ENCODE measurements around the gene DNAJB5. TPM values are rescaled to one million over a fixed set of nuclear protein-coding genes. Genes with fewer than 3 reads are reported as not detected.

DNAJB5 gene
- polyA plus RNA-seq, 1 experiment, result 6.1 TPM

DNA sequence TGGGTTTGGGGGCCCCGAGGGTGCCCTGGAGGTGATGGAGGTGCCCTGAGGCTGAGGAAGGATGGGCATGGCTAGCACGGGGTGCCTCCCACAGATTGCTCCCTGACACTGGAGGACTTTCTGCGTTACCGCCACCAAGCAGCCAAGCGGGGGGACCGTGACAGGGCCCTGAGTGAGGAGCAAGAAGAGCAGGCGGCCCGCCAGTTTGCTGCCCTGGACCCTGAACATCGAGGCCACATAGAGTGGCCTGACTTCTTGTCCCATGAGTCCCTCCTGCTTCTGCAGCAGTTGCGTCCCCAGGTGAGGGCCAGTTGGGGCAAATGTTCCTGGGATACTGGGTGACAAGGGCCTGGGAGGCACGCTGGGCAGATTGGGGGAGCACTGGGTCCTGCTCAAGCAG is 13.1 kb upstream of the DNAJB5 start:
- TF ChIP-seq, protein P1, sequence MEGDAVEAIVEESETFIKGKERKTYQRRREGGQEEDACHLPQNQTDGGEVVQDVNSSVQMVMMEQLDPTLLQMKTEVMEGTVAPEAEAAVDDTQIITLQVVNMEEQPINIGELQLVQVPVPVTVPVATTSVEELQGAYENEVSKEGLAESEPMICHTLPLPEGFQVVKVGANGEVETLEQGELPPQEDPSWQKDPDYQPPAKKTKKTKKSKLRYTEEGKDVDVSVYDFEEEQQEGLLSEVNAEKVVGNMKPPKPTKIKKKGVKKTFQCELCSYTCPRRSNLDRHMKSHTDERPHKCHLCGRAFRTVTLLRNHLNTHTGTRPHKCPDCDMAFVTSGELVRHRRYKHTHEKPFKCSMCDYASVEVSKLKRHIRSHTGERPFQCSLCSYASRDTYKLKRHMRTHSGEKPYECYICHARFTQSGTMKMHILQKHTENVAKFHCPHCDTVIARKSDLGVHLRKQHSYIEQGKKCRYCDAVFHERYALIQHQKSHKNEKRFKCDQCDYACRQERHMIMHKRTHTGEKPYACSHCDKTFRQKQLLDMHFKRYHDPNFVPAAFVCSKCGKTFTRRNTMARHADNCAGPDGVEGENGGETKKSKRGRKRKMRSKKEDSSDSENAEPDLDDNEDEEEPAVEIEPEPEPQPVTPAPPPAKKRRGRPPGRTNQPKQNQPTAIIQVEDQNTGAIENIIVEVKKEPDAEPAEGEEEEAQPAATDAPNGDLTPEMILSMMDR (IDR thresholded peaks at IDR 0.05; ENCODE audit: insufficient read depth, low read depth, low read length), result no peak
- CTCF ChIA-PET, result no interaction called here
- Histone ChIP-seq H3K4me3 (ENCODE audit: low read depth, low read length) (no peak overlapping the region), H3K36me3 (ENCODE audit: control insufficient read depth, insufficient read depth, low read length) (no peaks in the 10 kb centered on the region), H3K27me3 (ENCODE audit: control insufficient read depth, insufficient read depth, low read length) (peaks cover 4% of the 10 kb centered on the region)
- no peak for DNase-seq (ENCODE audit: low read depth)
- POLR2A ChIA-PET, result no interaction called here

DNA sequence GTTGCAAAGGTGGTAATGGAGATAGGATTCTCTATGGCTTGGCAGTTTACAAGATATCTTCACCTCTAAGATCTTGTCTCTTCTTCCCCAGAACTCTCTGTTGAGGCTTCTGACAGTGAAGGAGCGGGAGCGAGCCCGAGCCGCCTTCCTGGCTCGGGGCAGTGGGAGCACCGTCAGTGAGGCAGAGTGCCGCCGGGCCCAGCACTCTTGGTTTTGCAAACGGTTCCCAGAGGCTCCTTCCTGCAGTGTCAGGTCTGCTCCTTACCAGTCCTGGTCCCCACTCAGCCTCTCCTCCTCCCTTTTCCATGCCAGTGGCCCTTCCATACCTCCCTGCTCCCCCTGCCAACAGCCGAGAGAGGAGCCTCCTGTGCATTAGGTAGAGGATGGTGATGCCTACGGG is 12.6 kb upstream of the DNAJB5 start:
- ChIA-PET CTCF (no interaction called here), POLR2A (no interaction called here)
- TF ChIP-seq, protein P1 (IDR thresholded peaks at IDR 0.05; ENCODE audit: insufficient read depth, low read depth, low read length), result no peak
- Histone ChIP-seq H3K4me3 (ENCODE audit: low read depth, low read length) (no peak overlapping the region), H3K27me3 (ENCODE audit: control insufficient read depth, insufficient read depth, low read length) (peaks cover 4% of the 10 kb centered on the region), H3K36me3 (ENCODE audit: control insufficient read depth, insufficient read depth, low read length) (no peaks in the 10 kb centered on the region)
- DNase-seq (ENCODE audit: low read depth), result no peak

GRCh38 chr9:34980181-34980761 is 9.3 kb upstream of the DNAJB5 start:
- TF ChIP-seq, protein P1 (IDR thresholded peaks at IDR 0.05; ENCODE audit: insufficient read depth, low read depth, low read length), result no peak
- Histone ChIP-seq H3K36me3 (ENCODE audit: control insufficient read depth, insufficient read depth, low read length) (no peaks in the 10 kb centered on the region), H3K4me3 (ENCODE audit: low read depth, low read length) (no peak overlapping the region), H3K27me3 (ENCODE audit: control insufficient read depth, insufficient read depth, low read length) (no peaks in the 10 kb centered on the region; the same call in none of the 2 replicates)
- POLR2A ChIA-PET, result no interaction called here
- CTCF ChIA-PET, result no interaction called here
- no peak for DNase-seq (ENCODE audit: low read depth)

GRCh38 chr9:34982361-34982760 is 7.2 kb upstream of the DNAJB5 start:
- H3K27me3 ChIP-seq (ENCODE audit: control insufficient read depth, insufficient read depth, low read length), result no peaks in the 10 kb centered on the region; the same call in none of the 2 replicates
- no peak overlapping the region for H3K4me3 ChIP-seq (ENCODE audit: low read depth, low read length)
- POLR2A ChIA-PET, result no interaction called here
- DNase-seq (ENCODE audit: low read depth), result no peak
- CTCF ChIA-PET, result interaction anchor here (0.6 to 2.6 kb wide), 4 partner anchors 10 to 114 kb away, joined by 3 to 8 read pairs (median 5); partner anchors contain the start of gene PIGO
- TF ChIP-seq, protein P1 (IDR thresholded peaks at IDR 0.05; ENCODE audit: insufficient read depth, low read depth, low read length), result no peak
- no peaks in the 10 kb centered on the region for H3K36me3 ChIP-seq (ENCODE audit: control insufficient read depth, insufficient read depth, low read length)

- no peak for DNase-seq (ENCODE audit: low read depth)
- no peak overlapping the region for H3K4me3 ChIP-seq (ENCODE audit: low read depth, low read length)
- CTCF ChIA-PET, result interaction anchor here (2.6 to 2.7 kb wide), 2 partner anchors 11 to 84 kb away, joined by 7 to 26 read pairs; no protein-coding TSS in a partner anchor
- no peaks in the 10 kb centered on the region for H3K36me3 ChIP-seq (ENCODE audit: control insufficient read depth, insufficient read depth, low read length)
- TF ChIP-seq, protein P1 (IDR thresholded peaks at IDR 0.05; ENCODE audit: insufficient read depth, low read depth, low read length), result no peak
- POLR2A ChIA-PET, result no interaction called here
- no peaks in the 10 kb centered on the region; the same call in none of the 2 replicates for H3K27me3 ChIP-seq (ENCODE audit: control insufficient read depth, insufficient read depth, low read length)
These were observed 6.3 kb upstream of the DNAJB5 start for GRCh38 chr9:34983209-34983608.

Measured in BJ (cell line).